ENCODE measurements around the gene TUNAR.

TUNAR gene

GRCh38 chr14:95832012-95832411, 44.6 kb upstream of the TUNAR start:
- in situ Hi-C loops (cut with MboI; ENCODE audit: low pct_unique_long_range_greater_than_20kb, low sequenced_read_pairs, unreplicated experiment), result no loop called here
- DNase-seq (ENCODE audit: low spot score), result no peak
- TF ChIP-seq CTCF (IDR thresholded peaks at IDR 0.05; ENCODE audit: extremely low read depth, insufficient read depth, missing control alignments), result no peak

- no peak for TF ChIP-seq CTCF (IDR thresholded peaks at IDR 0.05; ENCODE audit: extremely low read depth, insufficient read depth, missing control alignments)
- in situ Hi-C loops (cut with MboI; ENCODE audit: low pct_unique_long_range_greater_than_20kb, low sequenced_read_pairs, unreplicated experiment), result no loop called here
- no peak for DNase-seq (ENCODE audit: low spot score)
Observed at GRCh38 chr14:95833429-95833828, 43.2 kb upstream of the TUNAR start.

GRCh38 chr14:95834496-95834895, 42.1 kb upstream of the TUNAR start:
- in situ Hi-C loops (cut with MboI; ENCODE audit: low pct_unique_long_range_greater_than_20kb, low sequenced_read_pairs, unreplicated experiment), result no loop called here
- TF ChIP-seq CTCF (IDR thresholded peaks at IDR 0.05; ENCODE audit: extremely low read depth, insufficient read depth, missing control alignments), result no peak
- no peak for DNase-seq (ENCODE audit: low spot score)

GRCh38 chr14:95835121-95835730, 41.4 kb upstream of the TUNAR start:
- in situ Hi-C loops (cut with MboI; ENCODE audit: low pct_unique_long_range_greater_than_20kb, low sequenced_read_pairs, unreplicated experiment), result no loop called here
- no peak for TF ChIP-seq CTCF (IDR thresholded peaks at IDR 0.05; ENCODE audit: extremely low read depth, insufficient read depth, missing control alignments)
- no peak for DNase-seq (ENCODE audit: low spot score)

GRCh38 chr14:95838862-95839261, 37.8 kb upstream of the TUNAR start:
- no peak for TF ChIP-seq CTCF (IDR thresholded peaks at IDR 0.05; ENCODE audit: extremely low read depth, insufficient read depth, missing control alignments)
- no peak for DNase-seq (ENCODE audit: low spot score)
- in situ Hi-C loops (cut with MboI; ENCODE audit: low pct_unique_long_range_greater_than_20kb, low sequenced_read_pairs, unreplicated experiment), result no loop called here

GRCh38 chr14:95840094-95840700, 36.4 kb upstream of the TUNAR start:
- DNase-seq (ENCODE audit: low spot score), result no peak
- no peak for TF ChIP-seq CTCF (IDR thresholded peaks at IDR 0.05; ENCODE audit: extremely low read depth, insufficient read depth, missing control alignments)
- in situ Hi-C loops (cut with MboI; ENCODE audit: low pct_unique_long_range_greater_than_20kb, low sequenced_read_pairs, unreplicated experiment), result no loop called here

Data from GM13977 (cell line).